ENCODE measurements around the gene SNRK.

SNRK gene

GRCh38 chr3:43307649-43308048 is 21.3 kb downstream of the SNRK start:
- no peak for DNase-seq (ENCODE audit: low read depth in 2 of 2)

GRCh38 chr3:43309372-43310305 is 23.3 kb downstream of the SNRK start:
- DNase-seq (ENCODE audit: low read depth in 2 of 2), result no peak

- no peak for DNase-seq (ENCODE audit: low read depth in 2 of 2)
These were observed 30.6 kb downstream of the SNRK start for GRCh38 chr3:43316783-43317460.

GRCh38 chr3:43317461-43318316 is 31.3 kb downstream of the SNRK start:
- no peak for DNase-seq (ENCODE audit: low read depth in 2 of 2)

- DNase-seq (ENCODE audit: low read depth in 2 of 2), result no peak
These were observed 33.0 kb downstream of the SNRK start for GRCh38 chr3:43319376-43319775.

GRCh38 chr3:43319794-43320193 is 33.5 kb downstream of the SNRK start:
- DNase-seq (ENCODE audit: low read depth in 2 of 2), result no peak

GRCh38 chr3:43320288-43320687 is 33.9 kb downstream of the SNRK start:
- no peak for DNase-seq (ENCODE audit: low read depth in 2 of 2)

- DNase-seq (ENCODE audit: low read depth in 2 of 2), result no peak
These were observed 37.2 kb downstream of the SNRK start for GRCh38 chr3:43323541-43323940.

GRCh38 chr3:43326891-43327581 is 40.7 kb downstream of the SNRK start:
- DNase-seq (ENCODE audit: low read depth in 2 of 2), result no peak

GRCh38 chr3:43327582-43327979 is 41.2 kb downstream of the SNRK start:
- no peak for DNase-seq (ENCODE audit: low read depth in 2 of 2)

GRCh38 chr3:43328653-43329052 is 42.3 kb downstream of the SNRK start:
- no peak for DNase-seq (ENCODE audit: low read depth in 2 of 2)

- DNase-seq (ENCODE audit: low read depth in 2 of 2), result no peak
These were observed 44.6 kb downstream of the SNRK start for GRCh38 chr3:43330981-43331380.

- DNase-seq (ENCODE audit: low read depth in 2 of 2), result no peak
These were observed 45.0 kb downstream of the SNRK start for GRCh38 chr3:43331381-43331780.

- no peak for DNase-seq (ENCODE audit: low read depth in 2 of 2)
These were observed 48.6 kb downstream of the SNRK start for GRCh38 chr3:43334976-43335375.

- no peak for DNase-seq (ENCODE audit: low read depth in 2 of 2)
These were observed 49.5 kb downstream of the SNRK start for GRCh38 chr3:43335799-43336198.

- no peak for DNase-seq (ENCODE audit: low read depth in 2 of 2)
These were observed 52.0 kb downstream of the SNRK start for GRCh38 chr3:43338295-43338694.

GRCh38 chr3:43340403-43340802 is 54.1 kb downstream of the SNRK start:
- DNase-seq (ENCODE audit: low read depth in 2 of 2), result no peak

GRCh38 chr3:43341788-43342187 is 55.4 kb downstream of the SNRK start:
- no peak for DNase-seq (ENCODE audit: low read depth in 2 of 2)

- DNase-seq (ENCODE audit: low read depth in 2 of 2), result no peak
These were observed 56.8 kb downstream of the SNRK start for GRCh38 chr3:43343185-43343584.

- no peak for DNase-seq (ENCODE audit: low read depth in 2 of 2)
These were observed 57.5 kb downstream of the SNRK start for GRCh38 chr3:43343815-43344214.

- no peak for DNase-seq (ENCODE audit: low read depth in 2 of 2)
These were observed 58.2 kb downstream of the SNRK start for GRCh38 chr3:43344520-43344919.

- DNase-seq (ENCODE audit: low read depth in 2 of 2), result no peak
These were observed 58.9 kb downstream of the SNRK start for GRCh38 chr3:43345246-43345645.

Measured in stimulated activated CD4-positive, alpha-beta T cell treated with anti-CD3 and anti-CD28 coated beads, Interleukin-4, amount 100 ng/mL, for 48 hours (primary cell).